Neutrophil (primary cell): ENCODE measurements around the gene POLL.
"Not testable (repeated sequence)": the region's sequence is repeated elsewhere in the genome, so short reads cannot be mapped to it uniquely, and the experiment has no call there.

Experiments used
- H3K27ac ChIP-seq: fragments of 200-600 bp; sonication (generic); 2 replicates; pipeline ENCODE4 v1.5.1; 2016; ENCODE audit warnings: mild to moderate bottlenecking, moderate library complexity
- H3K27me3 ChIP-seq: fragments of 200-600 bp; sonication (generic); 2 replicates; pipeline ENCODE4 v1.6.0; 2016; ENCODE audit warnings: mild to moderate bottlenecking
- H3K36me3 ChIP-seq: fragments of 200-600 bp; sonication (generic); 2 replicates; pipeline ENCODE4 v1.5.1; 2017
- H3K4me1 ChIP-seq, 2 experiments: fragments of 200-600 bp in 1 of 2; sonication (generic) in 1 of 2; 1 replicate in 1 of 2; 2 replicates in 1 of 2; pipeline versions ENCODE4 v1.5.1 to v1.6.1; 2013 to 2016; ENCODE audit warnings: low read depth in 1 of 2, low read length in 1 of 2, mild to moderate bottlenecking in 1 of 2, moderate library complexity in 1 of 2; ENCODE audit not compliant: control insufficient read depth in 1 of 2, insufficient read depth in 1 of 2
- H3K4me3 ChIP-seq, 2 experiments: fragments of 200-600 bp in 1 of 2; sonication (generic) in 1 of 2; 1 replicate in 1 of 2; 2 replicates in 1 of 2; pipeline ENCODE4 v1.5.1; 2013 to 2016; ENCODE audit warnings: low read depth in 1 of 2, low read length in 1 of 2, mild to moderate bottlenecking in 1 of 2, moderate library complexity in 1 of 2
- H3K9me3 ChIP-seq: fragments of 200-600 bp; sonication (generic); 2 replicates; pipeline ENCODE4 v1.5.1; 2016
- CTCF ChIP-seq: fragments of 200-600 bp; sonication (generic); IDR thresholded peaks from 2 replicates; pipeline ENCODE4 v1.5.1; 2016; ENCODE audit warnings: antibody characterized with exemption

The POLL gene

GRCh38 chr10:101587725-101588653 lies at the start of gene POLL, which contains the start of gene DPCD:
TSS of gene POLL (minus strand) at chr10:101588257. CDS start at chr10:101587360, 897 bp downstream.
TSS of gene DPCD (plus strand) at chr10:101588321. CDS start at chr10:101588337, 16 bp downstream.
- TF ChIP-seq CTCF, result no peak
- peaks cover 19% of the 10 kb centered on the region for H3K36me3 ChIP-seq
- peak within 1 kb of the TSS; percentile 84 to 95 for H3K4me3 ChIP-seq
- no peaks in the 10 kb centered on the region for H3K9me3 ChIP-seq
- H3K27me3 ChIP-seq, result no peaks in the 10 kb centered on the region
- H3K27ac ChIP-seq, result peak within 1 kb of the TSS; percentile 24
- H3K4me1 ChIP-seq, result peaks cover 14 to 15% of the 10 kb centered on the region in 2 experiments

- not testable (repeated sequence) for H3K4me1 ChIP-seq, H3K27ac ChIP-seq, H3K27me3 ChIP-seq, H3K4me3 ChIP-seq, H3K9me3 ChIP-seq
- H3K36me3 ChIP-seq, result peaks cover 15% of the 10 kb centered on the region
Observed at GRCh38 chr10:101633510-101633909, 45.5 kb upstream of the POLL start.

GRCh38 chr10:101631821-101632475 lies 43.9 kb upstream of the POLL start:
- Histone ChIP-seq H3K4me1 (peaks cover 0 to 5% of the 10 kb centered on the region in 2 experiments), H3K36me3 (peaks cover 8% of the 10 kb centered on the region)
- no peak for TF ChIP-seq CTCF

GRCh38 chr10:101630633-101630920 lies 42.5 kb upstream of the POLL start:
- no peak for TF ChIP-seq CTCF
- no peak overlapping the region for H3K27ac ChIP-seq
- peaks cover 0 to 5% of the 10 kb centered on the region in 2 experiments for H3K4me1 ChIP-seq
- H3K4me3 ChIP-seq, result no peak overlapping the region
- H3K9me3 ChIP-seq, result no peaks in the 10 kb centered on the region
- H3K36me3 ChIP-seq, result peaks cover 8% of the 10 kb centered on the region
- no peaks in the 10 kb centered on the region for H3K27me3 ChIP-seq

More at GRCh38 chr10:101631821-101632475, 43.9 kb upstream of the POLL start:
- Histone ChIP-seq H3K9me3 (no peaks in the 10 kb centered on the region), H3K4me3 (no peak overlapping the region), H3K27me3 (no peaks in the 10 kb centered on the region), H3K27ac (no peak overlapping the region)

- Histone ChIP-seq H3K36me3 (peaks cover 8% of the 10 kb centered on the region), H3K27me3 (no peaks in the 10 kb centered on the region), H3K27ac (no peak overlapping the region), H3K4me1 (peaks cover 0 to 5% of the 10 kb centered on the region in 2 experiments), H3K4me3 (no peak overlapping the region), H3K9me3 (no peaks in the 10 kb centered on the region)
- no peak for TF ChIP-seq CTCF
Observed at GRCh38 chr10:101629837-101630632, 42.0 kb upstream of the POLL start.
